Colonic mucosa (tissue), 4 donors: Measurements from ENCODE around the gene ZNF692. TPM values are rescaled to one million over a fixed set of nuclear protein-coding genes. Genes with fewer than 3 reads are reported as not detected.
"Not testable (repeated sequence)": the region's sequence is repeated elsewhere in the genome, so short reads cannot be mapped to it uniquely, and the experiment has no call there.

Experiments used
- DNase-seq: peaks from one replicate; pipeline ENCODE4 v3.0.0-alpha.2; 2020
- H3K27ac ChIP-seq: fragments of 200-600 bp; one replicate; pipeline ENCODE4 v1.8.0; 2021
- H3K27me3 ChIP-seq: fragments of 200-600 bp; one replicate; pipeline ENCODE4 v1.8.0; 2021
- H3K36me3 ChIP-seq: fragments of 200-600 bp; one replicate; pipeline ENCODE4 v1.8.0; 2021
- H3K4me1 ChIP-seq: fragments of 200-600 bp; one replicate; pipeline ENCODE4 v1.8.0; 2021; ENCODE audit warnings: mild to moderate bottlenecking
- H3K4me3 ChIP-seq: fragments of 200-600 bp; one replicate; pipeline ENCODE4 v1.8.0; 2021
- H3K9ac ChIP-seq, 2 donors: one replicate each; pipeline ENCODE4 v1.7.0; 2013; ENCODE audit warnings: control low read depth in 2 of 2, low read depth in 2 of 2, low read length in 2 of 2
- H3K9me3 ChIP-seq: fragments of 200-600 bp; one replicate; pipeline ENCODE4 v1.8.0; 2021
- CTCF ChIP-seq: fragments of 200-600 bp; IDR thresholded peaks from one replicate; pipeline ENCODE4 v1.8.0; 2022; ENCODE audit warnings: antibody characterized with exemption, mild to moderate bottlenecking
- intact Hi-C: fragments of 100-400 bp; cut with DNase I; formaldehyde crosslinking; loops from one replicate; pipeline ENCODE4 v1.14.1; 2022
- total RNA-seq, 2 donors: library from RNA; stranded (reverse); fragmentation: NEBNext Ultra II Directional in 1 of 2; extraction: Animal tissue kit (Norgen Biotek cat#: 25700) in 1 of 2; gene quantifications; one replicate each; pipeline ENCODE4 v1.2.1, GENCODE V29; 2021
- donor health status: healthy.
- donor health status: DM: no; HTN: no; CAD: no.
- donor health status: DM: no; HTN: no; CAD: no.

Gene ZNF692
- total RNA-seq, 2 donors from 2014 or later = 20.9 to 46.9 TPM

- H3K27ac ChIP-seq = no peak overlapping the region
- DNase-seq = no peak
Observed at GRCh38 chr1:248892590-248892989, 33.7 kb upstream of the ZNF692 start.

GRCh38 chr1:248891758-248892157 lies 32.9 kb upstream of the ZNF692 start:
- Histone ChIP-seq H3K4me3 (no peak overlapping the region), H3K9ac (no peak overlapping the region), H3K27me3 (no peaks in the 10 kb centered on the region), H3K36me3 (no peaks in the 10 kb centered on the region), H3K27ac (no peak overlapping the region), H3K9me3 (no peaks in the 10 kb centered on the region), H3K4me1 (no peaks in the 10 kb centered on the region)
- intact Hi-C loops = no loop called here
- no peak for TF ChIP-seq CTCF
- DNase-seq = no peak

More at GRCh38 chr1:248892590-248892989, 33.7 kb upstream of the ZNF692 start:
- Histone ChIP-seq H3K9ac (no peak overlapping the region), H3K9me3 (no peaks in the 10 kb centered on the region), H3K27me3 (no peaks in the 10 kb centered on the region), H3K36me3 (no peaks in the 10 kb centered on the region), H3K4me1 (no peaks in the 10 kb centered on the region), H3K4me3 (no peak overlapping the region)
- intact Hi-C loops = no loop called here
- TF ChIP-seq CTCF = no peak

DNA sequence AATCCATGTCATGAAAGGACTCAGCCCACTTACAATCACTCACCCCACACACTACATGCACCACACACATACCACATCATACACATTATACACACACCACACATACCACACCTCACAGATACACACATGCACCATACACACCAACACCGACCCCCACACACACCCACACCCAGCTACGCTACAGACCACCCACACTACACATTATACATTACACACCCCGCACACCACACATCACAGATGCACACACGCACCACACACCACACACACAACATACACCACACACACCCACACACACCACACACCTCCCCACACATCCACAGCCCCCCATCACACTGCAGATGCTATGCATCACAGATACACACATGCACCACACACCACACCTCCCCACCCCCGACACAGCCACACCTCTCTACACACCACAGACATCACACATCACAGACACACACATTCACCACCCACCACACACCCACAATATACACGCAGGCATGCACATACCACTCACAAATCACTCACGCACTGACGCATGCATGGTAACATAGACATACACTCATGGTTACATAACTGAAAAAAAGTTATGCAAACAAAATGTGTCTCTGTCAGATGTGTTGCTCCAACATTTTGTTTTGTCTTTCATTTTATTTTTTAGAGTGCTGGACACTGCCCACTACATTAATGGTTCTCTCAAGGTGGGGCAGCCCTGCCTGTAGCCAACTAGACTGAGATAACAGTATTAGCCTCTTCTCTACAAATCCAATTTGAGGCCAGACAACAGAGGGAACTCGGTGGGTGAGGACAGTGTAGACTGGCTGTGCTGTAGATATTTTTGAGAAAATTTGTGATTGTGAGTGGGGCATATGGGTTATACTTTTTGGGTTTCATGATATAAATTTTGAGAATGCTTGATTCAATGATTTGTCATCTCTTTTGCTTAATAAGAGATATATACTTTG lies 31.9 kb upstream of the ZNF692 start:
- H3K4me1 ChIP-seq = no peaks in the 10 kb centered on the region
- no peak overlapping the region for H3K9ac ChIP-seq
- intact Hi-C loops = no loop called here
- H3K9me3 ChIP-seq = no peaks in the 10 kb centered on the region
- no peak for TF ChIP-seq CTCF
- no peaks in the 10 kb centered on the region for H3K36me3 ChIP-seq
- no peaks in the 10 kb centered on the region for H3K27me3 ChIP-seq
- no peak overlapping the region for H3K4me3 ChIP-seq
- no peak for DNase-seq
- no peak overlapping the region for H3K27ac ChIP-seq

- H3K27ac ChIP-seq, H3K4me1 ChIP-seq, H3K36me3 ChIP-seq, H3K9ac ChIP-seq, H3K9me3 ChIP-seq, DNase-seq, H3K27me3 ChIP-seq, H3K4me3 ChIP-seq, intact Hi-C loops: not testable (repeated sequence)
Observed at GRCh38 chr1:248889914-248890243, 31.0 kb upstream of the ZNF692 start.

GRCh38 chr1:248886237-248886895 lies 27.5 kb upstream of the ZNF692 start:
- Histone ChIP-seq H3K9me3 (no peaks in the 10 kb centered on the region), H3K27me3 (no peaks in the 10 kb centered on the region), H3K4me1 (no peaks in the 10 kb centered on the region), H3K9ac (no peak overlapping the region), H3K36me3 (no peaks in the 10 kb centered on the region), H3K27ac (no peak overlapping the region), H3K4me3 (no peak overlapping the region)
- no peak for DNase-seq
- no peak for TF ChIP-seq CTCF
- intact Hi-C loops = no loop called here

DNA sequence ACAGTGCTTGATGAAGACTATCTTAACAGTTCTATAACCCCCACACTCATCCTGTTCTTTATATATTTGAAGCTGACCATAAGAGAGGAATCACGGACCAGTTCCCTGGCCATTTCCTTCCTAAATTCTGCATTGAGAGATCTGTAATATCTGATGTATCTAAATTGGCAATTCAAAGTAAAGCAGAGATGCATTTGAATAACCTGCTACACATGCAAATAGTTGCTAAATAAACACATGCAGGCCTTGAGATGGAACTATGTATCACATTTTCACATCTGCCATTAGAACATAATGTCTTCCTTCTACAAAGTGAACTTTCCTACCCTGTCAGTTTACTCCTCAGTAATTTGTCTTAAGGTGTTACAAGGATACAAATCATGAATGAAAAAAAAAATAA lies 26.8 kb upstream of the ZNF692 start:
- no peak for TF ChIP-seq CTCF
- Histone ChIP-seq H3K9ac (no peak overlapping the region), H3K4me1 (no peaks in the 10 kb centered on the region), H3K36me3 (no peaks in the 10 kb centered on the region), H3K4me3 (no peak overlapping the region), H3K27ac (no peak overlapping the region), H3K9me3 (no peaks in the 10 kb centered on the region), H3K27me3 (no peaks in the 10 kb centered on the region)
- DNase-seq = no peak
- intact Hi-C loops = no loop called here
